Spleen (tissue), 11 donors: ENCODE measurements around the gene TDRD1. TPM values are rescaled to one million over a fixed set of nuclear protein-coding genes. Genes with fewer than 3 reads are reported as not detected.

Source experiments
- DNase-seq: peaks from one replicate; pipeline ENCODE4 v3.0.0-alpha.2; 2020
- H3K27ac ChIP-seq, 8 donors: fragments of 200-600 bp; sonication (generic) in 7 of 8; 1 replicate in 4 of 8; 2 replicates in 4 of 8; pipeline versions ENCODE4 v1.5.0 to v1.8.0; 2016 to 2021; ENCODE audit warnings: inconsistent platforms in 4 of 8, mild to moderate bottlenecking in 4 of 8, moderate library complexity in 1 of 8
- H3K27me3 ChIP-seq, 7 donors: fragments of 200-600 bp; sonication (generic) in 6 of 7; replicated peaks in 1 of 7; 1 replicate in 4 of 7; 2 replicates in 3 of 7; pipeline versions ENCODE4 v1.5.0 to v1.8.0; 2016 to 2021; ENCODE audit warnings: inconsistent platforms in 3 of 7, mild to moderate bottlenecking in 1 of 7
- H3K36me3 ChIP-seq, 6 donors: fragments of 200-600 bp; sonication (generic) in 5 of 6; 1 replicate in 4 of 6; 2 replicates in 2 of 6; pipeline versions ENCODE4 v1.5.0 to v1.8.0; 2016 to 2021; ENCODE audit warnings: inconsistent platforms in 2 of 6
- H3K4me1 ChIP-seq, 6 donors: fragments of 200-600 bp; sonication (generic) in 5 of 6; 1 replicate in 3 of 6; 2 replicates in 3 of 6; pipeline versions ENCODE4 v1.5.0 to v1.8.0; 2016 to 2021; ENCODE audit warnings: inconsistent platforms in 3 of 6
- H3K4me3 ChIP-seq, 8 donors: fragments of 200-600 bp; sonication (generic) in 7 of 8; 1 replicate in 4 of 8; 2 replicates in 4 of 8; pipeline versions ENCODE4 v1.5.0 to v1.8.0; 2016 to 2021; ENCODE audit warnings: inconsistent platforms in 4 of 8, mild to moderate bottlenecking in 4 of 8, moderate library complexity in 2 of 8
- H3K9me3 ChIP-seq, 8 donors: fragments of 200-600 bp; sonication (generic) in 7 of 8; 1 replicate in 4 of 8; 2 replicates in 4 of 8; pipeline versions ENCODE4 v1.5.0 to v1.8.0; 2016 to 2021; ENCODE audit warnings: inconsistent platforms in 4 of 8
- POLR2A ChIP-seq, 3 donors: fragments of 450-650 bp; IDR thresholded peaks; one replicate each; pipeline ENCODE4 v1.5.1; 2017; ENCODE audit warnings: antibody characterized with exemption in 3 of 3, mild to moderate bottlenecking in 1 of 3
- POLR2AphosphoS5 ChIP-seq, 3 donors: sonication (generic); formaldehyde crosslinking; IDR thresholded peaks; one replicate each; pipeline ENCODE4 v1.5.1; 2017; ENCODE audit warnings: antibody characterized with exemption in 3 of 3
- WGBS, 5 donors: extraction: QIAGEN DNeasy Blood & Tissue Kit in 3 of 5; methylation state at CpG; one replicate each; pipeline versions ENCODE4 v1.1.5 to v1.1.7; 2013 to 2018; 5-methylcytosine and 5-hydroxymethylcytosine counted together
- intact Hi-C: fragments of 100-400 bp; cut with DNase I; formaldehyde crosslinking; loops from one replicate; pipeline ENCODE4 v1.15.0; 2023; ENCODE audit warnings: low total_unique reads
- polyA plus RNA-seq, 3 donors: library from polyadenylated mRNA; stranded (reverse); fragments of 200-250 nt; gene quantifications; one replicate each; pipeline ENCODE4 v1.2.1, GENCODE V29; 2013
- total RNA-seq, 7 donors: library from RNA; depleted of rRNA in 3 of 7; stranded (reverse); fragments of >200 nt in 3 of 7; fragmentation: NEBNext Ultra II Directional in 4 of 7; extraction: Animal tissue kit (Norgen Biotek cat#: 25700) in 4 of 7; gene quantifications; one replicate each; pipeline versions ENCODE4 v1.1.0 to v1.2.1, GENCODE V29; 2016 to 2021
- TF ChIP-seq, protein P1 (sequence below), 11 experiments: fragments of 200-600 bp in 7 of 11; fragments of 450-650 bp in 4 of 11; sonication (generic) in 4 of 11; IDR thresholded peaks in 8 of 11; conservative IDR thresholded peaks in 3 of 11; 1 replicate in 7 of 11; 2 replicates in 4 of 11; pipeline versions ENCODE4 v1.4.0 to v1.8.0; 2016 to 2021; ENCODE audit warnings: antibody characterized with exemption in 11 of 11, inconsistent platforms in 4 of 11, mild to moderate bottlenecking in 1 of 11
- donor health status: healthy with polysubstance abuse.
- donor health status: DM: no; HTN: no; CAD: no; lungs with moderate emphysema.
- donor health status: DM: no; HTN: no; CAD: no.
- donor health status: Bipolar disorder and iron deficiency.
- donor health status: healthy.
- donor health status: DM: no; HTN: no; CAD: no.
- donor health status: DM: yes; HTN: yes; CAD: no.

Gene TDRD1
- total and polyA plus RNA-seq, 10 donors, result 0.02 to 3.9 (median 0.92) TPM

DNA sequence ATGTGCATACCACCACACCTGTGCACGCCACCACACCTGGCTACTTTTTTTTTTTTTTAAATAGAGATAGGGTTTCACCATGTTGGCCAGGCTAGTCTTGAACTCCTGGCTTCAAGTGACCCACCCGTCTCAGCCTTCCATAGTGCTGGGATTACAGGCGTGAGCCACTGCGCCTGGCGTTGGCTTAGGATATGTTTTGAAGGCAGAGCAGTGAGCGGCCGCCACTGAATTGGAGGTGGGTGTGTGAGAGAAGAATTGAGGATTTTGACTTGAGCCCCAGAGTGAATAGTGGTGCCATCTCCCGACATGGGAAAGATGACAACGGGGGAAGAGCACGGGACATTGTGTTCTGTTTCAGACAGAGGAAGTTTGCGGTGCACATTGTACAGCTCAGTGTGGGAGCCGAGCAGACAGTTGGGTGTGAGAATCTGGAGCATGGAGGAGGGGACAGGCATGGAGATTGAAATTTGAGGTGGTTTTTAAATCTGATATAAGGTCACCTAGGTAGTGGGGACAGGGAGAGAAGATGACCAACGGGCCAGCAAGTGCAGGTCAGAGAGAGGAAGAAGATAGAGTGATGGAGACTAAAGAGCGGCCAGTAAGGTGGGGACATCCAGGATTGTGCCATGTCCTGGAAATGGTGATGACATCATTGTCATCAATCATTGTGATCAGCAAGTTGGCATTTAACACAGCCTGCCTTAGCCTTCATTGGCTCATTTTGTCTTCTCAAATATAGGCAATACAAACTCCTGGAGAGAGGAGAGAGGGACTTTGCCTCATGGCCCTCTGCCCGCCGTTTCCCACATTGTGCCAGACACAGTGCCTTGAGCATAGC is 95.7 kb downstream of the TDRD1 start:
- Histone ChIP-seq H3K27ac (no peak overlapping the region), H3K4me1 (no peaks in the 10 kb centered on the region), H3K4me3 (no peak overlapping the region), H3K9me3 (no peaks in the 10 kb centered on the region), H3K27me3 (peaks cover 0 to 13% (median 0%) of the 10 kb centered on the region in 7 donors), H3K36me3 (no peaks in the 10 kb centered on the region)
- DNase-seq, result no peak
- intact Hi-C loops, result no loop called here
- 89 to 96% (median 91%) methylated on average over 16 of the region's 16 CpGs for WGBS, 5 donors
- TF ChIP-seq POLR2A (IDR thresholded peaks at IDR 0.05) (no peak), POLR2AphosphoS5 (IDR thresholded peaks at IDR 0.05) (no peak)
- TF ChIP-seq, protein P1, sequence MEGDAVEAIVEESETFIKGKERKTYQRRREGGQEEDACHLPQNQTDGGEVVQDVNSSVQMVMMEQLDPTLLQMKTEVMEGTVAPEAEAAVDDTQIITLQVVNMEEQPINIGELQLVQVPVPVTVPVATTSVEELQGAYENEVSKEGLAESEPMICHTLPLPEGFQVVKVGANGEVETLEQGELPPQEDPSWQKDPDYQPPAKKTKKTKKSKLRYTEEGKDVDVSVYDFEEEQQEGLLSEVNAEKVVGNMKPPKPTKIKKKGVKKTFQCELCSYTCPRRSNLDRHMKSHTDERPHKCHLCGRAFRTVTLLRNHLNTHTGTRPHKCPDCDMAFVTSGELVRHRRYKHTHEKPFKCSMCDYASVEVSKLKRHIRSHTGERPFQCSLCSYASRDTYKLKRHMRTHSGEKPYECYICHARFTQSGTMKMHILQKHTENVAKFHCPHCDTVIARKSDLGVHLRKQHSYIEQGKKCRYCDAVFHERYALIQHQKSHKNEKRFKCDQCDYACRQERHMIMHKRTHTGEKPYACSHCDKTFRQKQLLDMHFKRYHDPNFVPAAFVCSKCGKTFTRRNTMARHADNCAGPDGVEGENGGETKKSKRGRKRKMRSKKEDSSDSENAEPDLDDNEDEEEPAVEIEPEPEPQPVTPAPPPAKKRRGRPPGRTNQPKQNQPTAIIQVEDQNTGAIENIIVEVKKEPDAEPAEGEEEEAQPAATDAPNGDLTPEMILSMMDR (IDR thresholded peaks at IDR 0.05 in 8 of 11, conservative IDR thresholded peaks at IDR 0.05 in 3 of 11), result no peak

DNA sequence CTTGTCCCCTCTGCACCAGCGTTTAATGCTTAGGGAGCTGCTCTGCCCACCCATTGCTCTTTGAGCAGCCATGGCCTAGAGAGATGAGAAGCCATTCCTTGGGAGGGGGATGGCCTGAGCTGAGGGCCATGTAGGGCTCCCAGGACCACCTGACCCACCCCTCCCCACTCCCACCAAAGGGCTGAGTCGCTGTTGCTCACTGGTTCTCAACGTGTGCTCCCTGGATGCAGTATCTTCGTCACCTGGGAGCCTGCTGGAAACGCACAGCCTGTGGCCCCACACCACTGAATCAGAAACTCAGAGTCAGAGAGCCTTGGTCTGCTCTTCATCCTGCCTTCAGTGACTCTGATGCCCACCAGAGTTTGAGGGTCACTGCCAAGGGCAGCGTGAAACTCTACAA is 96.9 kb downstream of the TDRD1 start:
- no peak overlapping the region for H3K27ac ChIP-seq
- no peaks in the 10 kb centered on the region for H3K9me3 ChIP-seq
- no peak for DNase-seq
- H3K4me3 ChIP-seq, result no peak overlapping the region
- peaks cover 0 to 13% (median 0%) of the 10 kb centered on the region in 7 donors for H3K27me3 ChIP-seq
- intact Hi-C loops, result no loop called here
- no peaks in the 10 kb centered on the region for H3K4me1 ChIP-seq
- TF ChIP-seq, protein P1 (IDR thresholded peaks at IDR 0.05 in 8 of 11, conservative IDR thresholded peaks at IDR 0.05 in 3 of 11), result no peak
- TF ChIP-seq POLR2AphosphoS5 (IDR thresholded peaks at IDR 0.05), result no peak
- TF ChIP-seq POLR2A (IDR thresholded peaks at IDR 0.05), result no peak
- no peaks in the 10 kb centered on the region for H3K36me3 ChIP-seq
- WGBS, 5 donors, result 80 to 94% (median 90%) methylated on average over 6 of the region's 6 CpGs

DNA sequence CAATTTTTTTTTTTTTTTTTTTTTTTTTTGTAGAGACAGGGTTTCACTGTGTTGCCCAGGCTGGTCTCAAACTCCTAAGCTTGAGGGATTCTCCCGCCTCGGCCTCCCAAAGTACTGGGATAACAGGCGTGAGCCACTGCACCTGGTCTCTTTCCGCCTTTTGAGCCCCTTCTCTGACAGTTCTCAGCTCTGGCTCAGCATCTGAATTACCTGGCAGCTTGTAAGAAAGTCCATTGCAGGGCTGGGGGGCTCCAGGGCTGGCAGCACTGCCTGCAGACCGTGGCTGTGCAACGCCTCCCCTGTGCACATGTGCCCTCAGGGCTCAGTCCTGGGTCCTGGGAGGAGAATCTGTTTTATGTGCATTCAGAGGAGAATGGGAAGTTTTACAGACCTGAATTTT is 97.5 kb downstream of the TDRD1 start:
- H3K9me3 ChIP-seq, result no peaks in the 10 kb centered on the region
- no peaks in the 10 kb centered on the region for H3K36me3 ChIP-seq
- H3K27me3 ChIP-seq, result peaks cover 0 to 13% (median 0%) of the 10 kb centered on the region in 7 donors
- intact Hi-C loops, result no loop called here
- no peak overlapping the region for H3K27ac ChIP-seq
- no peaks in the 10 kb centered on the region for H3K4me1 ChIP-seq
- TF ChIP-seq, protein P1 (IDR thresholded peaks at IDR 0.05 in 8 of 11, conservative IDR thresholded peaks at IDR 0.05 in 3 of 11), result no peak
- no peak for TF ChIP-seq POLR2A (IDR thresholded peaks at IDR 0.05)
- no peak for TF ChIP-seq POLR2AphosphoS5 (IDR thresholded peaks at IDR 0.05)
- peak; percentile 69 for DNase-seq
- H3K4me3 ChIP-seq, result no peak overlapping the region
- WGBS, 5 donors, result 82 to 99% (median 88%) methylated on average over 6 of the region's 6 CpGs

DNA sequence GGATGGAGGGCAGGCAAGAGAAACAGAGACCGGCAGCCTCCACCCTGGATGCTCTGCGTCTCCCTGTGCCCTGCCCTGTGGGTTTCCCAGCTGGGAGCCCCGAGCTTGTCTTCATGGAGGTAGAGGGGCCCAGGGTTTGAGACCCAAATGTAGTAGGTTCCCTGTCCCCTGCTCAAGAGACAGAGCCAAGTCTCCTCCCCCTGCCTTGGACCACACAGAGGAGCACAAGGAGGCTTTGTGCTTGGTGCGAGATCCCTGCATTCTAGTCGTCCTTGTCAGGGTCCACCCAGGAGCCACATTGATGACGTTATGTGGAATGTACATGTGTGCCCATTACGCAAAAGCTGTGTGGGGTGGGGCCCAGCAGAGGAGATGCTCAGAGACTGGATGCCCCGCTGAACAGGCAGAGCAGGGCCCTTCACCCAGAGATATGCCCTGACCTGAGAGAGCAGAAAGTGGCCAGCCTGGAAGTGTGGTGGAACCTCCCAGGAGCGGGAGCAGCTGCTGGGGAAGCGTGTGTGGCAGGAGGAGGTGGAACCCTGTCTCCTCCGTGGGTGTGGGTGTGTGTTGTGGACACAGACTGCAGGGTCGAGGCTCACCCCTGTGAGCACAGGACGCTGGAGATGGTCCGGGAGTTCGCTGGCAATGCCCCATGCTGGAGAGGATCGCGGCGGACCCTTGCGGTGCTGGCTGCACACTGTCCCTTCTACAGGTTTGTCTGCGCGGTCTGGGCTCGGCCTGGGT is 99.2 kb downstream of the TDRD1 start:
- 82 to 90% (median 88%) methylated on average over 19 to 22 of the region's 22 CpGs for WGBS, 5 donors
- Histone ChIP-seq H3K36me3 (no peaks in the 10 kb centered on the region), H3K4me3 (no peak overlapping the region), H3K4me1 (no peaks in the 10 kb centered on the region), H3K27me3 (peaks cover 0 to 13% (median 0%) of the 10 kb centered on the region in 7 donors), H3K9me3 (no peaks in the 10 kb centered on the region), H3K27ac (no peak overlapping the region)
- TF ChIP-seq POLR2A (IDR thresholded peaks at IDR 0.05) (no peak), POLR2AphosphoS5 (IDR thresholded peaks at IDR 0.05) (peak in 1 of 3 donors; percentile 48)
- TF ChIP-seq, protein P1 (IDR thresholded peaks at IDR 0.05 in 8 of 11, conservative IDR thresholded peaks at IDR 0.05 in 3 of 11), result no peak
- peak; percentile 72 for DNase-seq
- intact Hi-C loops, result no loop called here
